Caco-2 (cell line): Measurements from ENCODE around the gene NUTM2F. TPM values are rescaled to one million over a fixed set of nuclear protein-coding genes. Genes with fewer than 3 reads are reported as not detected.
"Not testable (repeated sequence)": the region's sequence is repeated elsewhere in the genome, so short reads cannot be mapped to it uniquely, and the experiment has no call there.

ENCODE experiments used
- Bru-seq: library from RNA; stranded (reverse); fragments of 400-500 nt; gene quantifications from one replicate; lab custom pipeline; 2021; lab: Mats Ljungman, UMichigan
- BruChase-seq, 2 experiments: library from RNA; stranded (reverse); fragments of 400-500 nt; gene quantifications; one replicate each; lab custom pipeline; 2021; lab: Mats Ljungman, UMichigan
- BruUV-seq: library from RNA; stranded (reverse); fragments of 400-500 nt; replicated peaks from 2 replicates; lab custom pipeline; 2021; lab: Mats Ljungman, UMichigan
- CTCF ChIA-PET: fragments of 300-600 bp; sonication (Branson Sonifier 250); formaldehyde crosslinking; loops from one replicate; lab custom pipeline; 2022; ENCODE audit warnings: antibody characterized with exemption; lab: Charles Lee
- POLR2A ChIA-PET: fragments of 300-600 bp; sonication (Branson Sonifier 250); formaldehyde crosslinking; loops from one replicate; lab custom pipeline; 2022; ENCODE audit warnings: antibody characterized with exemption; lab: Charles Lee
- DNase-seq, 2 experiments: peaks; one replicate each; pipeline versions ENCODE4 v3.0.0 to v3.0.0-alpha.2; 2020 to 2022
- H3K27me3 ChIP-seq: replicated peaks from 2 replicates; pipeline ENCODE4 v1.6.0; 2011; ENCODE audit warnings: low read length; ENCODE audit not compliant: control insufficient read depth, insufficient read depth
- H3K36me3 ChIP-seq: 2 replicates; pipeline ENCODE4 v1.5.1; 2011; ENCODE audit warnings: low read length; ENCODE audit not compliant: control insufficient read depth, insufficient read depth
- H3K4me1 ChIP-seq: fragments of 250-450 bp; sonication (Bioruptor Pico); 2 replicates; pipeline ENCODE4 v1.5.1; 2020; ENCODE audit warnings: mild to moderate bottlenecking
- H3K4me3 ChIP-seq: 2 replicates; pipeline ENCODE4 v1.5.1; 2011; ENCODE audit warnings: low read depth, mild to moderate bottlenecking, control low read depth, low read length
- H3K9me3 ChIP-seq: fragments of 250-450 bp; sonication (Bioruptor Pico); 2 replicates; pipeline ENCODE4 v1.5.1; 2020; ENCODE audit warnings: mild to moderate bottlenecking, moderate library complexity
- H3K27ac Mint-ChIP-seq: one replicate; pipeline ENCODE4 v1.8.0; 2022; ENCODE audit warnings: mixed read lengths; ENCODE audit not compliant: unreplicated experiment
- H3K27me3 Mint-ChIP-seq: one replicate; pipeline ENCODE4 v1.8.0; 2022; ENCODE audit warnings: mixed read lengths; ENCODE audit not compliant: insufficient read depth, unreplicated experiment
- H3K36me3 Mint-ChIP-seq: one replicate; pipeline ENCODE4 v1.8.0; 2022; ENCODE audit warnings: mild to moderate bottlenecking, mixed read lengths; ENCODE audit not compliant: insufficient read depth, unreplicated experiment
- H3K4me1 Mint-ChIP-seq: one replicate; pipeline ENCODE4 v1.8.0; 2022; ENCODE audit warnings: low read depth, mixed read lengths; ENCODE audit not compliant: unreplicated experiment
- H3K4me3 Mint-ChIP-seq: one replicate; pipeline ENCODE4 v1.8.0; 2022; ENCODE audit warnings: mild to moderate bottlenecking, moderate library complexity, mixed read lengths; ENCODE audit not compliant: unreplicated experiment
- H3K9me3 Mint-ChIP-seq: one replicate; pipeline ENCODE4 v1.8.0; 2022; ENCODE audit warnings: mixed read lengths; ENCODE audit not compliant: unreplicated experiment
- intact Hi-C: fragments of 100-400 bp; cut with micrococcal nuclease; formaldehyde crosslinking; loops from one replicate; pipeline ENCODE4 v1.10.0; 2022; ENCODE audit not compliant: unreplicated experiment
- long read RNA-seq: library from polyadenylated mRNA; stranded (forward); transcript quantifications from one replicate; pipeline ENCODE4 v2.0.0, GENCODE V29; 2022
- total RNA-seq: library from RNA; stranded (reverse); gene quantifications from 2 replicates; pipeline ENCODE4 v1.2.3, GENCODE V29; 2022

Gene NUTM2F
- total RNA-seq (not detected in 2 replicates), Bru-seq, nascent RNA (not detected), BruChase-seq, experiment 1, labeled RNA remaining after a 2-hour chase (not detected), BruChase-seq, experiment 2, labeled RNA remaining after a 6-hour chase (percentile 12 among the genes with signal in this experiment)
- long read RNA-seq, result 0 reads

- CTCF ChIA-PET, H3K36me3 Mint-ChIP-seq: not testable (repeated sequence)
Observed at GRCh38 chr9:94328544-94328943, at the start of gene NUTM2F. Gene NUTM2F, minus strand, starts transcription at chr9:94328644. Its CDS starts 21 bp downstream, at chr9:94328623.

GRCh38 chr9:94375197-94375596 is 46.8 kb upstream of the NUTM2F start:
- H3K9me3 Mint-ChIP-seq, CTCF ChIA-PET, H3K27me3 ChIP-seq, H3K36me3 Mint-ChIP-seq, H3K9me3 ChIP-seq, H3K4me1 Mint-ChIP-seq, BruUV-seq, H3K27me3 Mint-ChIP-seq, POLR2A ChIA-PET, H3K4me1 ChIP-seq, H3K36me3 ChIP-seq, H3K27ac Mint-ChIP-seq, intact Hi-C loops: not testable (repeated sequence)
- H3K4me3 Mint-ChIP-seq, result peak overlapping the region; percentile 70
- H3K4me3 ChIP-seq, result peak overlapping the region; percentile 41
- peak in 1 of 2 experiments; percentile 0 for DNase-seq

More at GRCh38 chr9:94328544-94328943, at the start of gene NUTM2F:
- H3K4me1 Mint-ChIP-seq, BruUV-seq, DNase-seq, H3K9me3 Mint-ChIP-seq, H3K36me3 ChIP-seq, H3K4me3 Mint-ChIP-seq, POLR2A ChIA-PET, intact Hi-C loops, H3K27me3 ChIP-seq, H3K27me3 Mint-ChIP-seq, H3K4me3 ChIP-seq, H3K27ac Mint-ChIP-seq, H3K4me1 ChIP-seq, H3K9me3 ChIP-seq: not testable (repeated sequence)

GRCh38 chr9:94374176-94375056 is 46.0 kb upstream of the NUTM2F start:
- H3K36me3 Mint-ChIP-seq, H3K4me1 ChIP-seq, CTCF ChIA-PET, H3K27me3 Mint-ChIP-seq, POLR2A ChIA-PET, H3K9me3 Mint-ChIP-seq, BruUV-seq, H3K4me1 Mint-ChIP-seq, intact Hi-C loops, H3K36me3 ChIP-seq, H3K9me3 ChIP-seq, H3K27me3 ChIP-seq: not testable (repeated sequence)
- peak overlapping the region; percentile 41 for H3K4me3 ChIP-seq
- DNase-seq, result peak; percentile 88 to 89
- Mint-ChIP-seq H3K27ac (peak overlapping the region; percentile 29), H3K4me3 (peak overlapping the region; percentile 76)

GRCh38 chr9:94373779-94374175 is 45.3 kb upstream of the NUTM2F start:
- DNase-seq, H3K27me3 ChIP-seq, H3K4me1 ChIP-seq, H3K36me3 ChIP-seq, H3K9me3 ChIP-seq, POLR2A ChIA-PET, H3K9me3 Mint-ChIP-seq, H3K36me3 Mint-ChIP-seq, H3K4me1 Mint-ChIP-seq, CTCF ChIA-PET, intact Hi-C loops, H3K27me3 Mint-ChIP-seq: not testable (repeated sequence)
- H3K4me3 Mint-ChIP-seq, result peak overlapping the region; percentile 76
- peak overlapping the region; percentile 24; the same call in 1 of the 2 replicates for H3K4me3 ChIP-seq
- H3K27ac Mint-ChIP-seq, result peak overlapping the region; percentile 29
- TSS peak; percentile 74 for BruUV-seq

GRCh38 chr9:94370266-94370665 is 41.8 kb upstream of the NUTM2F start:
- H3K9me3 ChIP-seq, BruUV-seq, CTCF ChIA-PET, H3K9me3 Mint-ChIP-seq, H3K27me3 ChIP-seq, intact Hi-C loops, H3K4me3 ChIP-seq, H3K4me3 Mint-ChIP-seq, DNase-seq, H3K27me3 Mint-ChIP-seq, H3K4me1 ChIP-seq, H3K27ac Mint-ChIP-seq, POLR2A ChIA-PET, H3K4me1 Mint-ChIP-seq, H3K36me3 Mint-ChIP-seq, H3K36me3 ChIP-seq: not testable (repeated sequence)

GRCh38 chr9:94364093-94364614 is 35.7 kb upstream of the NUTM2F start:
- H3K36me3 ChIP-seq, H3K27ac Mint-ChIP-seq, H3K4me1 Mint-ChIP-seq, CTCF ChIA-PET, H3K9me3 ChIP-seq, H3K9me3 Mint-ChIP-seq, intact Hi-C loops, H3K36me3 Mint-ChIP-seq, H3K4me3 Mint-ChIP-seq, H3K4me1 ChIP-seq, POLR2A ChIA-PET, H3K4me3 ChIP-seq, BruUV-seq, H3K27me3 ChIP-seq, DNase-seq, H3K27me3 Mint-ChIP-seq: not testable (repeated sequence)
